ENCODE measurements around the gene PARN.
A peak's percentile ranks its signal among the peaks of the same experiment; 100 is the strongest.
"Not testable (repeated sequence)": the region's sequence is repeated elsewhere in the genome, so short reads cannot be mapped to it uniquely, and the experiment has no call there.

PARN gene

DNA sequence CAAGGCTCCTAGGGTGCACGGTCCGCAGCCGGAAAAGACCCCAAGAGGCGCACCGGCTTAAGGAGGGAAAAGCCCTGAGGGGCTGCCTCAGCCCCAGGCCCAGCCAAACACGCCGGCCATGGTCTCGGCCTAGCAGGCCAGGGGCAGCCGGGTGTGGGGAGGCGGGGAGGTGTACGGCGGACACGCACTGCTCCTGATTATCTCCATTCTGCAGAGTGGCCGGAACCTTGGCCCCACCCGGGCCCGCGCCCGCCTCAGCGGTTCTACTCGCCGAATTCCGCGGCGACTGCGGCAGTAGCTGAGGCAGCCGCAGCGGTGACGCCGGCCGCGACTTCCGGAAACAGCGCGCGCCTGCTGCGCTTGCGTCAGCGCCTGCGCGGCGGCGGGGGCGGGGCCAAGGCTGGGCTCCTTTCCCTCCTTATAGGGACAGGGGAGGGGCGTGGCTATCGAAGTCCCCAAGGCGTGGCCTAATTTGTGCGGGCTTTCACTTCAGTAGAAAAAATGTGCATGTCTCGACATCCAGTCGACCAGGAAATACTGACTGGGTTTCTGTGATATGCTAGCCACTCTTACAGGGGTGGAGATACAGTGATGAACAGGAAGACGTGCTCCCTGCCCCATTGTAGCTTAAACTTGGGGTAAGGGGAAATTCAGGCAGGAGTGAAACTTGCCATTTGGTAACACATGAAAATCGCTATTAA is at the start of gene PARN:
TSS of gene PARN (minus strand) at position 342 of the 701 bp plus-strand sequence. CDS start at position 207, 135 bp downstream.
- peak; percentile 94 to 95 for DNase-seq (ENCODE audit: low read depth in 2 of 2)

DNA sequence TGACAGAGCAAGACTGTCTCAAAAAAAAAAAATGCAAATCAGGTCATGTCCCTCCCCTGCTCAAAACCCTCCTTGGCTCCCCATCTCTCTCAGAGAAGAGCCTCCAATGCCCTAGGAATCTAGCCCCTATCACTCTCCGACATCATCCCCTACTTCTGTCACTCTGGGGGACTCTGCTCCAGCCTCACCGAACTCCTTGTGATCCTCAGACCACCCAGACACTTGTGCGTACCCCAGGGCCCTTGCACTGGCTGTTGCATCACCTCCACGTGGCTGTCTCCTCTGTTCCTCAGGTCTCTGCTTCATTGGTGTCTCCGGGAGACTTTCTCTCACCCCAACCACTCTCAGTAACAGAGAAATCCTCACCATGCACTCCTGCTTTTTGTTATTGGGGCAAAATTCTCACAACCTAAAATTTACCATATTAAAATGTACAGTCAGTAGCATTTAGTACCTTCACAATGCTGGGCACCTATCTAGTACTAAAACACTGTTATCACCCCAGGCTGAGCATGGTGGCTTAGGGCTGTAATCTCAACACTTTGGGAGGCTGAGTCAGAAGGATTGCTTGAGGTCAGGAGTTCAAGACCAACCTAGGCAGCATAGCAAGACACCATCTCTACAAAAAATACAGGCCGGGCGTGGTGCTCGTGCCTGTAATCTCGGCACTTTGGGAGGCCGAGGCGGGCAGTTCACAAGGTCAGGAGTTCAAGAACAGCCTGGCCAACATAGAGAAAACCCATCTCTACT is 48.9 kb upstream of the PARN start:
- no peak for DNase-seq (ENCODE audit: low read depth in 2 of 2)

DNA sequence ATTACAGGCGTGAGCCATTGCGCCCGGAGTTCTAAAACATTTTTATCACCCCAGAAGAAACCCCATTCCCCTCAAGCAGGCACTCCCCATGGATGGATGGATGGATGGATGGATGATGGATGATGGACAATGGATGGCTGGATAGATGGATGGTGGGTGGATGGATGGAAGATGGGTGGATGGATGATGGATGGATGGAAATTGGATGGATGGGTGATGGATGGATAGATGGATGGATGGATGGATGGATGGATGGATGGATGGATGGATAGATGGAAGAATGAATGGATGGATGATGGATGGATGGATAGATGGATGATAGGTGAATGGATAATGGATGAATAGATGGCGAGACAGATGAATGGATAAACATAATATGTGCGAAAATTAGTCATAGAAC is 47.6 kb upstream of the PARN start:
- no peak for DNase-seq (ENCODE audit: low read depth in 2 of 2)

- DNase-seq (ENCODE audit: low read depth in 2 of 2), result no peak
These were observed 46.6 kb upstream of the PARN start for GRCh38 chr16:14676633-14677032.

DNA sequence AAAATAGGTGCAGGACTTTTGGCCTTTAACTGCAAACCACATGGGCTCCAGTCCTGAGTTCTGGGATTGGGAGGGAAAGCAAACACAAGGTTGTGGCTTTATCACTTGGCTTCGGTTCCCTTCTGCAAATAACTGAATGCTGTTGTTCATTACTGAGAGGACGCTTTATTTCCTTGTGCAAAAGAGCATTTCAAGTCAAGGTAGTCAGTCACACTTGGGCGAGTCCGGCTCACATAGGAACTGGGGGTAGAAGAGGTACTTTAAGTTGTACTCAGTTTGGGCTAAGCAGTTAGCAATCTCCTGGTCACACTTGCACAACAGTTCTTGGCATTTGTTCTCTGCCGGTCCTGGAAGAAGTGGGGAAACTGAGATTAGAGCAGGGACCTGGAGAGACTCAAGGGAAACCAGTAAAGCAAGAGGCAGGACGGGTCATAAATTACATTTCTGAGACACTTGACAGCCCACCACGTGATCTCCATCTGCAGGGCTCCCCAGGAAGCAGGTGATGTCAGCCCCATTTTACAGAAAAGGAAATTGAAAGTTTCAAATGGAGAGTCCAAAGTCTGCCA is 42.4 kb upstream of the PARN start:
- no peak for DNase-seq (ENCODE audit: low read depth in 2 of 2)

DNA sequence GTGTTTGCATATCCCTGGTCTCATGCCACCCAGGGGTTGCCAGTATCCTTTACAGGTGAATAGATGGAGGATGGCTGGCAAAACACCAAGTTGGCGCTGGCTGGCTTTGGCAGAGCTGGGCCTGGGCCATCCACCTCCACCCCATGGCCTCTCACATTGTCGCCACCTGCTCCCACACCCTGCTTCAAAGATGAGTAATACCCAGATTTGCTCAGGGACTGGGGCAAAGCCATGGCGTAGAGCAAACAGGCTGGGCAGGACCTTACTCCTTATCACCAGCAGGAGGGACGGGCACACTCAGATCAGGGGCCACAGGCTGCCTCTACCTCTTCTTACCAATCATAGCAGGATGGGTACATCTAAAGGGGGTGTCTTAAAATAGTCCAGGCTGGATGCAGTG is 39.7 kb upstream of the PARN start:
- DNase-seq (ENCODE audit: low read depth in 2 of 2), result no peak

DNA sequence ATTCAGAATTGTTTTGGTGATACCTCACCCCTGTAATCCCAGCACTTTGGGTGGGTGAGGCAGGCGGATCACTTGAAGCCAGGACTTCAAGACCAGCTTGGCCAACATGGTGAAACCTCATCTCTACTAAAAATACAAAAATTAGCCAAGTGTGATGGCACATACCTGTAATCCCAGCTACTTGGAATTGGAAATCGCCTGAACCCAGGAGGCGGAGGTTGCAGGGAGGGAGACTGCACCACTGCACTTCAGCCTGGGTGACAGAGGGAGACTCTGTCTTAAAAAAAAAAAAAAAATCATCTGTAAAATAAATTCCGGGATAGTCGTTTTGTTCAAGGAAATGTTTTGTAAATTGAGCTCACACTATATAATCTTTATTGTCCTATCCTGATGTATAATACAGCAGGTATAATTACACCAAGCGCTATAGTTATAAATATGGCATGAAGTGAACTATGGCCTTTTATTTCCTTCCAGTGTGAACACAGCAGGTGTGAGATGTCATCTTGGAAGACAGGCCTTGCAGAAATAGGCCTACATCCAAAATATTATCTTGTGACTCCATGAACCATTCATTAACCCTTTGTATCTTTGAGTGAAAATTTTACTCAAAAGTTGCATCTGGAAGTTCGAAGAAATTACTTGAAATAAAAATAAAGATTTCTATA is 38.6 kb upstream of the PARN start:
- no peak for DNase-seq (ENCODE audit: low read depth in 2 of 2)

DNA sequence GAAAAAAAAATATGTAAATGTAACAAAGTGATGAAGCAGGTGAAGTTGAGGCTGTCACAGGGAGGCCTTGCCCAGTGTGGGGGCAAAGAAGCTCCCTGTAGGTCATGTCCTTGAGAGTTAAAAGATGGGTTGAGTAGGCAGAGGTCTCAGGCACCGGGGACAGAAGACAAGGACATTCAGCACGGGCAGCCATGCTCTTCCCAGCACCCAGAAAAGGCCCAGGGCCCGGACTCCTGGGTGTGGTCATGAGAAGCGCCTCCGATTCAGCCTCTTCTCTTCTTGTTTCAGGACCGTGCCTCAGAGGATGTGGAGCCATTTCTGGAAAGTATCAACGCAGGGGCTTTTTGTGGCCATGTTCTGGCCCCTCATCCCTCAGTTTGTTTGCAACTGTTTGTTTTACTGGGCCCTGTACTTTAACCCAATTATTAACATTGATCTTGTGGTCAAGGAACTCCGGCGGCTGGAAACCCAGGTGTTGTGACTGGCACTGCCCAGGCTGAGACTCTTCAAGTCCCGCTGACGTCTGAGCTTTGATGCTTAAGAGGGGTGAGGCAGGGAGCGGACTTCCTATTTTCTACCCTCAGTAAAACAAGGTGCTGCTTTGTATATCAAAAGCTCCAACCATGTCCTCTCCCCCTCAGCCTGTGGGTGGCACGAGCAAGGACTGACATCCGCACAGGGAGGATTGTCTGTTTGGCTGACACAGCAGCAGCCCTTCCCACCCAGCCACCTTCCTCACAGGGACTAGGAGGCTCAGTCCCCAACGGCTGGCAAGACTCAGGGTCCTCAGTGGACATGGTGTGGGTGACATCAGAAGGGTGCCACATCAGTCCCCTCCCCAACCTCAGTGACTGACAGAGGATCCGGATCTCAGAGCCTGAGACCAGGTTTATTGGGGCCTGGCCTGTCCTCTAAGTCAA is 37.5 kb upstream of the PARN start:
- DNase-seq (ENCODE audit: low read depth in 2 of 2), result no peak

GRCh38 chr16:14658063-14658462 is 28.0 kb upstream of the PARN start:
- no peak for DNase-seq (ENCODE audit: low read depth in 2 of 2)

DNA sequence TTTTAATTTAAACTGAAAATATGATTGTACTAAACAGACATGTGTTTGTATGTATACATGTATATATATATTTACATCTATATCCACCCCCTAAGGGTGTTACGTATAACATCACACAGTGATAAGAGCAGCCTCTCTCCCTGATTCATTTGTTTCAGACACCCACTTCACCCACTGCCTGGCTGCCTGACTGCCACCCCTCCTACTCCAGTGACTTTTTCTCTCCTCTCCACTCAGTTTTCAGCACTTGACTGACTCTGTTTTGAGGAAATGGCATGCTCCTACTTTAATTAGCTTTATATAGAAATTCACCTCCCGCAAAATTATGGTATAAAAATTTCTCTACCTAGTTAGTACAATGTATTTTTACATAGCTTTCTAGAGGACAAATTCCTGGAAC is 22.7 kb upstream of the PARN start:
- no peak for DNase-seq (ENCODE audit: low read depth in 2 of 2)

DNA sequence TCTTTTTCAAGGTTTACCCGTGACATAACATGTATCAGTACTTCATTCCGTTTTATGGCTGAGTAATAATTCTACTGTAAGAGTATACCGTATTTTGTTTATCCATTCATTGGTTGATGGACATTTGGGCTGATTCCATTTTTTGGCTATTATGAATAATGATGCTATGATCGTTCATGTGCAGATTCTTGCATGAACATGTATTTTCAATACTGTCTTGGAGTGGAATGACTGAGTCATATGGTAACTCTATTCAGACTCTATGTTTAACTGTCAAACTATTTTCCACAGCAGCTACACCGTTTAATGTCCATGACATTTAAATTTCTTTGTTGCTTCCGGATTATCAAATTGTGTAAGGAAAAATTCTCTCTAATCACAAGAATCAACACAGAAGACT is 20.6 kb upstream of the PARN start:
- no peak for DNase-seq (ENCODE audit: low read depth in 2 of 2)

DNA sequence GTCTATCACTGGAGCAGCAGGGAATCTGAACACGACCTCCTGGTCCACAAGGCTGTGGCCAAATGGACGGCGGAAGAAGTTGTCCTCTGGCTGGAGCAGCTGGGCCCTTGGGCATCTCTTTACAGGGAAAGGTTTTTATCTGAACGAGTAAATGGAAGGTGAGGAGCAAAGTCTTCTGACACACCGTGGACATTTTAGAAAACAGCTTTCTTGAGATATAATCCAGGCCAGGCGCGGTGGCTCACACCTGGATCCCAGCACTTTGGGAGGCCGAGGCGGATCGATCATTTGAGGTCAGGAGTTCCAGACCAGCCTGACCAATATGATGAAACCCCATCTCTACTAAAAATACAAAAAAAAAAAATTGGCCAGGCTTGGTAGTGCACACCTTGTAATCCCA is 19.8 kb upstream of the PARN start:
- DNase-seq (ENCODE audit: low read depth in 2 of 2), result no peak

GRCh38 chr16:14641926-14642325 is 11.9 kb upstream of the PARN start:
- DNase-seq (ENCODE audit: low read depth in 2 of 2), result no peak

GRCh38 chr16:14641206-14641605 is 11.1 kb upstream of the PARN start:
- DNase-seq (ENCODE audit: low read depth in 2 of 2), result no peak

DNA sequence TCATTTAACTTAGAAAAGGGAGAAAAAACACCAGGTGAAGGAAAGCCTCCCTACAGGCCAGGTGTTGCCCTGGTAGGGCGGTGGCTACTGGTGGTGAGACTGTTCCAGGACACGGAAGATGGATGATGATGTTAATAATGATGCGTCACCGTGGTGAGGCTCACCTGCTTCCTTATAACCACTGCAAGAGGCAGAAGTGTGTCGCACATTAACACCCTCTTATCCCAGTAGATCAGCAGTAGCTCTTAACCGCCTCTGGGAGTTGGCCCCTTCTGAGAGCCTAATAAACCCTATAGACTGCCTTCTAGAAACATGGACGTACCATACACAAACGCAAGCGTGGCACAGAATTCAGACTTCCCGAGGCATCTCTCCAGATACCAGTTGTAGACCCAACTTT is 10.5 kb upstream of the PARN start:
- no peak for DNase-seq (ENCODE audit: low read depth in 2 of 2)

DNA sequence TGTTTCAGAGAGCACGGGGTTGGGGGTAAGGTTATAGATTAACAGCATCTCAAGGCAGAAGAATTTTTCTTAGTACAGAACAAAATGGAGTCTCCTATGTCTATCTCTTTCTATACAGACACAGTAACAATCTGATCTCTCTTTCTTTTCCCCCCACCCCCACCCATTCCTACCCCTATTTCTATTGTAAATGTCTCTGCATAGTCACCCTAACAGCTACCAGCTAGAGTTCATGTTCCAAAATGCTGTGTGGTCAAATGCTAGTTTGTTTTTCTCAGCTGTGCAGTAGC is 6.8 kb upstream of the PARN start:
- not testable (repeated sequence) for DNase-seq (ENCODE audit: low read depth in 2 of 2)

DNA sequence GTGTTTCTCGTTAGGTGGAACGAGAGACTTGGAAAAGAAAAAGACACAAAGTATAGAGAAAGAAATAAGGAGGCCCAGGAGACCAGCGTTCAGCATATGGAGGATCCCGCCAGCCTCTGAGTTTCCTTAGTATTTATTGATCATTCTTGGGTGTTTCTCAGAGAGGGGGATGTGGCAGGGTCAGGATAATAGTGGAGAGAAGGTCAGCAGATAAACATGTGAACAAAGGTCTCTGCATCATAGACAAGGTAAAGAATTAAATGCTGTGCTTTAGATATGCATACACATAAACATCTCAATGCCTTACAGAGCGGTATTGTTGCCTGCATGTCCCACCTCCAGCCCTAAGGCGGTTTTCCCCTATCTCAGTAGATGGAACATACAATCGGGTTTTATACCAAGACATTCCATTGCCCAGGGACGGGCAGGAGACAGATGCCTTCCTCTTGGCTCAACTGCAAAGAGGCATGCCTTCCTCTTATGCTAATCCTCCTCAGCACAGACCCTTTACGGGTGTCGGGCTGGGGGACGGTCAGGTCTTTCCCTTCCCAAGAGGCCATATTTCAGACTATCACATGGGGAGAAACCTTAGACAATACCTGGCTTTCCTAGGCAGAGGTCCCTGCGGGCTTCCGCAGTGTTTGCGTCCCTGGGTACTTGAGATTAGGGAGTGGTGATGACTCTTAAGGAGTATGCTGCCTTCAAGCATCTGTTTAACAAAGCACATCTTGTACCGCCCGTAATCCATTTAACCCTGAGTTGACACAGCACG is 6.3 kb upstream of the PARN start:
- not testable (repeated sequence) for DNase-seq (ENCODE audit: low read depth in 2 of 2)

DNA sequence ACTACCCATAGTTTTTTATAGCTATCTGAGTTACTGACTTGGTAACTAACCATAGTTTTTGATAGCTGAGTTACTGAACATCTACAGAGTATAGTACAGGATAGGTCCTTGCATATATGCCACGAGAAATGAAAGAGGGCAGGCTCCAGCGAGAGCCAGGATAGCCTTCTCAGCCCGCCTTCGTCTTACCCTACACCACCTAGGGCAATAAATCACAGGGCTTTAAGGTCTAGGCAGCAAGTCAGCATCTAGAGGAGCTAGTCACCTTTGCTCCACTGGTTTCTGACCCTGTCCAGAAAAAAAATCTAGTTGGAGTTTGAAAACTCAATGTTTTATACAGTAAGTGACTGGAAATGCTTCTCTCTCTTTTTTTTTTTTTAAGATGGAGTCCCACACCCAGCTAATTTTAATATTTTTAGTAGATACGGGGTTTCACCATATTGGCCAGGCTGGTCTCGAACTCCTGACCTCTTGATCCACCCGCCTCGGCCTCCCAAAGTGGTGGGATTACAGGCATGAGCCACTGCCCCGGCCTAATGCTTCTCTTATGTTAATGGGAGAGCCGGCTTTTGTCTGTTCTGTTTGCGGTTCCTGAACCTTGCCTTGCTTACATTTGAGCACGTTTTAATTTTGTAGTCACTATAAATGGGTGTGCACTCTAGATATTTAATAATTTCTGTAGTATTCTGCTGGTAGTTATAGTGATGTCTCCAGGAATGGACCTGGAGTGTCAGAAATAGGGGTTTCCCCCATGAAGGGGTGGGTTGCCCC is 5.5 kb upstream of the PARN start:
- no peak for DNase-seq (ENCODE audit: low read depth in 2 of 2)

GRCh38 chr16:14634389-14634725 is 4.3 kb upstream of the PARN start:
- DNase-seq (ENCODE audit: low read depth in 2 of 2), result no peak

Data from stimulated activated CD8-positive, alpha-beta memory T cell treated with anti-CD3 and anti-CD28 coated beads, Interleukin-15, amount 100 ng/mL, for 4 hours (primary cell).